Osteoblast (primary cell): ENCODE measurements around the gene MLH3. TPM values are rescaled to one million over a fixed set of nuclear protein-coding genes. Genes with fewer than 3 reads are reported as not detected.
A peak's percentile ranks its signal among the peaks of the same experiment; 100 is the strongest.

ENCODE experiments used
- DNase-seq: peaks from one replicate; pipeline ENCODE4 v3.0.0; 2011; ENCODE audit warnings: low spot score, mixed read lengths; ENCODE audit not compliant: insufficient read length; ENCODE audit errors: missing footprints
- H2AFZ ChIP-seq: 2 replicates; pipeline ENCODE4 v1.6.0; 2011; ENCODE audit warnings: mild to moderate bottlenecking, low read length
- H3K27ac ChIP-seq: 2 replicates; pipeline ENCODE4 v1.5.1; 2011; ENCODE audit warnings: mild to moderate bottlenecking, low read depth, low read length, moderate library complexity
- H3K27me3 ChIP-seq: 2 replicates; pipeline ENCODE4 v1.6.0; 2012; ENCODE audit warnings: mild to moderate bottlenecking, control low read depth, inconsistent platforms, low read length, moderate library complexity; ENCODE audit not compliant: insufficient read depth
- H3K36me3 ChIP-seq: 2 replicates; pipeline ENCODE4 v1.5.1; 2011; ENCODE audit warnings: mild to moderate bottlenecking, low read length, control low read depth, moderate library complexity; ENCODE audit not compliant: insufficient read depth
- H3K4me1 ChIP-seq: 2 replicates; pipeline ENCODE4 v1.5.1; 2011; ENCODE audit warnings: mild to moderate bottlenecking, low read length, control low read depth, moderate library complexity; ENCODE audit not compliant: insufficient read depth
- H3K4me2 ChIP-seq: 2 replicates; pipeline ENCODE4 v1.6.0; 2011; ENCODE audit warnings: mild to moderate bottlenecking, low read length; ENCODE audit not compliant: insufficient read depth
- H3K4me3 ChIP-seq: fragments of 200-600 bp; sonication (generic); 3 replicates; pipeline ENCODE4 v1.5.1; 2012; ENCODE audit warnings: mild to moderate bottlenecking, low read length, inconsistent platforms; ENCODE audit not compliant: insufficient read depth
- H3K79me2 ChIP-seq: 2 replicates; pipeline ENCODE4 v1.6.0; 2012; ENCODE audit warnings: mild to moderate bottlenecking, low read length, control low read depth, inconsistent platforms; ENCODE audit not compliant: insufficient read depth
- H3K9me3 ChIP-seq: 2 replicates; pipeline ENCODE4 v1.5.1; 2011; ENCODE audit warnings: low read depth, low read length, control low read depth
- H4K20me1 ChIP-seq: 2 replicates; pipeline ENCODE4 v1.6.0; 2012; ENCODE audit warnings: mild to moderate bottlenecking, low read length, control low read depth; ENCODE audit not compliant: insufficient read depth
- CTCF ChIP-seq: IDR thresholded peaks from 2 replicates; pipeline ENCODE4 v1.5.1; 2011; ENCODE audit warnings: mild to moderate bottlenecking, low read depth, low read length, moderate library complexity; ENCODE audit errors: extremely low read depth
- total RNA-seq: library from RNA; depleted of rRNA; stranded (reverse); fragments of >200 nt; gene quantifications from 2 replicates; pipeline ENCODE4 v1.2.3, GENCODE V29; 2012

MLH3 gene
- total RNA-seq, 1 donor: 40.5 TPM

DNA sequence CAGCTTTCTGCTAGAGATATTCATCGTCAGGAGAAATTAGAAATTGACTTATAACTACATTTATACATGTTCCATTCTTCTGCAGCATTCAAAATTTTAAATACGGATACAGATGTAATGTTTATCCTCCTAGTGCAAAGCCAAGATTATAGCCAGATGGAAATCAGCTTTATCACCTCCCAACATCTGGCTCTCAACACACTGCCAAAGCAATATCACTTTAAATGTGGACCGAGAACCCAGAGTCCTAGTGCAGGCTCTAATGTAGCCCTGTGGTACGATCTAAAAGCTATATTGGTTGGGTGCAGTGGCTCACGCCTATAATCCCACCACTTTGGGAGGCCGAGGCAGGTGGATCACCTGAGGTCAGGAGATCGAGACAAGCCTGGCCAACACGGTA is 6.5 kb downstream of the MLH3 start:
- H3K36me3 ChIP-seq: peaks cover 9% of the 10 kb centered on the region
- no peak for TF ChIP-seq CTCF
- H2AFZ ChIP-seq: no peak overlapping the region
- DNase-seq: no peak
- H3K79me2 ChIP-seq: peaks cover 23% of the 10 kb centered on the region
- H3K4me2 ChIP-seq: peak overlapping the region; percentile 3
- H3K27me3 ChIP-seq: no peaks in the 10 kb centered on the region
- H3K9me3 ChIP-seq: no peaks in the 10 kb centered on the region
- no peak overlapping the region for H3K4me3 ChIP-seq
- H3K27ac ChIP-seq: no peak overlapping the region
- H3K4me1 ChIP-seq: peaks cover 29% of the 10 kb centered on the region
- H4K20me1 ChIP-seq: no peaks in the 10 kb centered on the region

- H2AFZ ChIP-seq: no peak overlapping the region
- DNase-seq: no peak
- H3K4me3 ChIP-seq: no peak overlapping the region
- peaks cover 12% of the 10 kb centered on the region for H3K36me3 ChIP-seq
- peak overlapping the region; percentile 3 for H3K4me2 ChIP-seq
- H3K27me3 ChIP-seq: no peaks in the 10 kb centered on the region
- no peaks in the 10 kb centered on the region for H4K20me1 ChIP-seq
- H3K4me1 ChIP-seq: peaks cover 27% of the 10 kb centered on the region
- H3K9me3 ChIP-seq: no peaks in the 10 kb centered on the region
- peaks cover 23% of the 10 kb centered on the region for H3K79me2 ChIP-seq
- no peak for TF ChIP-seq CTCF
- H3K27ac ChIP-seq: peak overlapping the region; percentile 25
Measured at GRCh38 chr14:75044322-75044721, 6.9 kb downstream of the MLH3 start.

- Histone ChIP-seq H3K9me3 (no peaks in the 10 kb centered on the region), H3K4me1 (peaks cover 16% of the 10 kb centered on the region), H3K27me3 (no peaks in the 10 kb centered on the region), H3K27ac (no peak overlapping the region), H3K79me2 (peaks cover 21% of the 10 kb centered on the region), H2AFZ (no peak overlapping the region), H3K36me3 (peaks cover 21% of the 10 kb centered on the region), H3K4me3 (no peak overlapping the region), H4K20me1 (no peaks in the 10 kb centered on the region), H3K4me2 (no peak overlapping the region)
- no peak for TF ChIP-seq CTCF
- DNase-seq: no peak
Measured at GRCh38 chr14:75042035-75042434, 9.2 kb downstream of the MLH3 start.

DNA sequence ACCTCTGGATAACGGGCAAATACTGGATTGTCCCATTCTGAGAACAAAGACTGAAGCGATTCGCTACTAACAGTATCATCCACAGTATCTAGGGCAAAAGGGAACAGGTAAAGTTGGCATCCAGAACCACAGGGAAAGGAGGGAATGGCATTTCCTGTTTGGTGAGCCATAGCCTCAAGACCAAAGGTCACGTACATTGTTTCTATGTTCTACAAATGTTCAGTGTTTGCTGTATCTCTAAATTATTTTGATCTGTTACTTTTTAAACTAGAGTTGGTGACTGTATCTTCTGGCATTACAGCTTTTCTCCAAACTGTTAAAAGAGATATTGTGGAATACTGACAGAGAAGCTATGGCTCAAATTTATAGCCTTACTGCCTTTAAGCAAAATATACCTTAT is 9.7 kb downstream of the MLH3 start:
- H3K79me2 ChIP-seq: peaks cover 21% of the 10 kb centered on the region
- no peaks in the 10 kb centered on the region for H4K20me1 ChIP-seq
- H3K9me3 ChIP-seq: no peaks in the 10 kb centered on the region
- H3K4me1 ChIP-seq: peaks cover 12% of the 10 kb centered on the region
- no peak overlapping the region for H2AFZ ChIP-seq
- no peak overlapping the region for H3K27ac ChIP-seq
- H3K4me3 ChIP-seq: no peak overlapping the region
- TF ChIP-seq CTCF: no peak
- DNase-seq: no peak
- peaks cover 21% of the 10 kb centered on the region for H3K36me3 ChIP-seq
- no peak overlapping the region for H3K4me2 ChIP-seq
- no peaks in the 10 kb centered on the region for H3K27me3 ChIP-seq
